Astrocyte of the cerebellum (primary cell): ENCODE measurements around the gene PF4V1.

Source experiments
- DNase-seq: peaks from one replicate; pipeline ENCODE4 v3.0.0-alpha.2; 2011; ENCODE audit warnings: low read depth
- H3K4me3 ChIP-seq: 2 replicates; pipeline ENCODE4 v1.5.1; 2011; ENCODE audit warnings: mild to moderate bottlenecking, low read depth, low read length, moderate library complexity
- CTCF ChIP-seq: IDR thresholded peaks from 2 replicates; pipeline ENCODE4 v1.5.1; 2012; ENCODE audit warnings: low read length, low read depth, moderate library complexity, mild to moderate bottlenecking; ENCODE audit errors: missing control alignments
- in situ Hi-C: cut with HindIII; loops from 2 replicates; pipeline ENCODE4 v1.10.0; 2017; ENCODE audit warnings: low sequenced_read_pairs

The PF4V1 gene

GRCh38 chr4:73866246-73866645 lies 13.2 kb downstream of the PF4V1 start:
- in situ Hi-C loops = no loop called here
- H3K4me3 ChIP-seq = no peak overlapping the region
- DNase-seq = no peak
- TF ChIP-seq CTCF = no peak

GRCh38 chr4:73867783-73868182 lies 14.7 kb downstream of the PF4V1 start:
- no peak for TF ChIP-seq CTCF
- no peak overlapping the region for H3K4me3 ChIP-seq
- in situ Hi-C loops = no loop called here
- DNase-seq = no peak

GRCh38 chr4:73868206-73869129 lies 15.4 kb downstream of the PF4V1 start:
- in situ Hi-C loops = no loop called here
- no peak for DNase-seq
- peak overlapping the region; percentile 63 for H3K4me3 ChIP-seq
- no peak for TF ChIP-seq CTCF

- H3K4me3 ChIP-seq = peak within 1 kb of the TSS; percentile 63
- TF ChIP-seq CTCF = no peak
Observed at GRCh38 chr4:73869130-73870055, 16.3 kb downstream of the PF4V1 start, which contains the start of gene CXCL1. CXCL1 (plus strand) TSS chr4:73869393; CDS start chr4:73869471, 78 bp downstream.

GRCh38 chr4:73870260-73870659 lies 17.2 kb downstream of the PF4V1 start:
- TF ChIP-seq CTCF = no peak
- peak overlapping the region; percentile 63 for H3K4me3 ChIP-seq
- in situ Hi-C loops = no loop called here
- DNase-seq = no peak

More at GRCh38 chr4:73869130-73870055, 16.3 kb downstream of the PF4V1 start, which contains the start of gene CXCL1:
- in situ Hi-C loops = no loop called here
- DNase-seq = no peak

- in situ Hi-C loops = no loop called here
- DNase-seq = no peak
- H3K4me3 ChIP-seq = peak overlapping the region; percentile 63
- TF ChIP-seq CTCF = no peak
Observed at GRCh38 chr4:73870768-73871167, 17.7 kb downstream of the PF4V1 start.
